Thoracic aorta (tissue), 2 donors: ENCODE measurements around the gene SLC6A9. TPM values are rescaled to one million over a fixed set of nuclear protein-coding genes. Genes with fewer than 3 reads are reported as not detected.

Source experiments
- ATAC-seq: fragments of 150-250 bp; one replicate; pipeline ENCODE4 v1.8.0; 2017; ENCODE audit warnings: low read depth; ENCODE audit not compliant: insufficient number of reproducible peaks, low FRiP score
- DNase-seq: peaks from one replicate; pipeline ENCODE4 v3.0.0-alpha.2; 2020; ENCODE audit warnings: low spot score
- H3K27ac ChIP-seq, 2 donors: fragments of 200-600 bp; sonication (generic); 1 replicate in 1 of 2; 2 replicates in 1 of 2; pipeline ENCODE4 v1.5.1; 2016; ENCODE audit warnings: mild to moderate bottlenecking in 2 of 2, moderate library complexity in 2 of 2
- H3K27me3 ChIP-seq: fragments of 200-600 bp; sonication (generic); replicated peaks from 2 replicates; pipeline ENCODE4 v1.6.0; 2016; ENCODE audit warnings: mild to moderate bottlenecking; ENCODE audit not compliant: insufficient read depth
- H3K36me3 ChIP-seq: fragments of 200-600 bp; sonication (generic); one replicate; pipeline ENCODE4 v1.5.1; 2016
- H3K4me1 ChIP-seq, 2 donors: fragments of 200-600 bp; sonication (generic); 1 replicate in 1 of 2; 2 replicates in 1 of 2; pipeline versions ENCODE4 v1.5.1 to v1.6.0; 2016; ENCODE audit warnings: low read depth in 2 of 2, mild to moderate bottlenecking in 1 of 2; ENCODE audit not compliant: control insufficient read depth in 1 of 2
- H3K4me3 ChIP-seq: fragments of 200-600 bp; sonication (generic); 2 replicates; pipeline ENCODE4 v1.5.1; 2016; ENCODE audit warnings: mild to moderate bottlenecking
- H3K9me3 ChIP-seq: fragments of 200-600 bp; sonication (generic); 2 replicates; pipeline ENCODE4 v1.5.1; 2016
- total RNA-seq, 2 donors: library from RNA; depleted of rRNA; stranded (reverse); fragments of >200 nt; gene quantifications; one replicate each; pipeline versions ENCODE4 v1.1.0 to v1.2.3, GENCODE V29; 2016
- TF ChIP-seq, protein P1 (sequence below): fragments of 200-600 bp; sonication (generic); IDR thresholded peaks from one replicate; pipeline ENCODE4 v1.5.1; 2019; ENCODE audit warnings: antibody characterized with exemption

Gene SLC6A9
- total RNA-seq, 2 donors from 2014 or later: 15.0 to 26.8 TPM

DNA sequence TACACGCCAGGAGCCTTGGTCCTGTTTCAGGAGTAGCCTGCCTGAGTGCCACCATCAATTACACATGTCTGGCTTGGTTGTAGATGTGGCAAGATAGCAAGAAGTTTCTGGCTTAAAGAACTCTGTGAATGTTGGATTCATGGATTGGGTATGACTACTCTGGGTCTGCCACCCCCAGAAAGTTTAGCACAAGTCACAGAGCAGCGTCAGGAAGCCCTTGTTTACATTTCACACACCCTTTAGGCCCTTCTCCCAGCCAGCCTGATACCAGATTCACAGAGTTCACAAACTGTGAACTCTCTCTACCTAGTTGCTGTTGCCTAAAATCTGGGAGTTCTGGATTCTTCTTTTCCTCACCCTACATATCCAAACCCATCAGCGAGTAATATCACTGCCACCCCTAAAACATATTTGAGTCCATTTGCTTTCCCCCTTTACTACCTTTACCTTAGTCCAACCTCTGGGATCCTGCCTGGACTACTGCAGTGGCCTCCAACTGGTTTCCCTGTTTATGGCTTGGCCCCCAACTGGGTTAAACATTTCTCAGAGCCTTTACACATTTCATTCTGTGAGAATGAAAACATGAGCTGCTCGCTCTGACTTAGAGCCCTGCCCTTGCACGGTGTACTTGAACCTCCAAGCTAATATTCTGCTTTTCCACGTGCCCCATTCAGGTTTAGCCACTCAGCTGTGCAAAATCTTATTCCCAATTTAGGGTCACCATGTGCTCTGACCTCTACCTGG is 43.9 kb downstream of the SLC6A9 start:
- H3K36me3 ChIP-seq: no peaks in the 10 kb centered on the region
- no peaks in the 10 kb centered on the region for H3K27me3 ChIP-seq
- peaks cover 8 to 15% of the 10 kb centered on the region in 2 donors for H3K4me1 ChIP-seq
- no peak overlapping the region for H3K27ac ChIP-seq
- DNase-seq (no peak), ATAC-seq (no peak)
- H3K9me3 ChIP-seq: no peaks in the 10 kb centered on the region
- H3K4me3 ChIP-seq: no peak overlapping the region
- TF ChIP-seq, protein P1, sequence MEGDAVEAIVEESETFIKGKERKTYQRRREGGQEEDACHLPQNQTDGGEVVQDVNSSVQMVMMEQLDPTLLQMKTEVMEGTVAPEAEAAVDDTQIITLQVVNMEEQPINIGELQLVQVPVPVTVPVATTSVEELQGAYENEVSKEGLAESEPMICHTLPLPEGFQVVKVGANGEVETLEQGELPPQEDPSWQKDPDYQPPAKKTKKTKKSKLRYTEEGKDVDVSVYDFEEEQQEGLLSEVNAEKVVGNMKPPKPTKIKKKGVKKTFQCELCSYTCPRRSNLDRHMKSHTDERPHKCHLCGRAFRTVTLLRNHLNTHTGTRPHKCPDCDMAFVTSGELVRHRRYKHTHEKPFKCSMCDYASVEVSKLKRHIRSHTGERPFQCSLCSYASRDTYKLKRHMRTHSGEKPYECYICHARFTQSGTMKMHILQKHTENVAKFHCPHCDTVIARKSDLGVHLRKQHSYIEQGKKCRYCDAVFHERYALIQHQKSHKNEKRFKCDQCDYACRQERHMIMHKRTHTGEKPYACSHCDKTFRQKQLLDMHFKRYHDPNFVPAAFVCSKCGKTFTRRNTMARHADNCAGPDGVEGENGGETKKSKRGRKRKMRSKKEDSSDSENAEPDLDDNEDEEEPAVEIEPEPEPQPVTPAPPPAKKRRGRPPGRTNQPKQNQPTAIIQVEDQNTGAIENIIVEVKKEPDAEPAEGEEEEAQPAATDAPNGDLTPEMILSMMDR: no peak

DNA sequence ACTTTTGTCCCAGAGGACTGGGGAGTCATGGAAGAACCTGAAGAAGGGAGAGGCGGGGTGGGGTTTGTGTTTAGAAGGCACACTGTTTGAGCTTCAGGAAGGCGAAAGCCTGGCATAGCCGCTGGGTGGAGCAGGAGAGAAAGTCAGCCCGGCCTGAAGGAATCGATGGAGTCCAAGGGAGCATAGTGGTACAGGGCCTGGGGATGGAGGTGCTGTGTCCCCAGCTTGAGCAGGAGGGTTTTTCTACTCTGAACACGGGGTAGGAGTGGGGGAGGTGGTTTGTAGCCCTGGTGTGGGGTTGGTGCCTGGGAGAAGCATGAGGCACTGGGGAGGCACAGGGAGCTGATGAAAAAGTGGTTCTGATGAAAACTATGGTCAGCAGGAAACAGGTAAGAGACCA is 44.5 kb downstream of the SLC6A9 start:
- no peaks in the 10 kb centered on the region for H3K27me3 ChIP-seq
- no peak overlapping the region for H3K4me3 ChIP-seq
- H3K27ac ChIP-seq: no peak overlapping the region
- no peak for DNase-seq
- H3K4me1 ChIP-seq: peaks cover 5 to 9% of the 10 kb centered on the region in 2 donors
- TF ChIP-seq, protein P1: no peak
- no peak for ATAC-seq
- H3K9me3 ChIP-seq: no peaks in the 10 kb centered on the region
- H3K36me3 ChIP-seq: no peaks in the 10 kb centered on the region

DNA sequence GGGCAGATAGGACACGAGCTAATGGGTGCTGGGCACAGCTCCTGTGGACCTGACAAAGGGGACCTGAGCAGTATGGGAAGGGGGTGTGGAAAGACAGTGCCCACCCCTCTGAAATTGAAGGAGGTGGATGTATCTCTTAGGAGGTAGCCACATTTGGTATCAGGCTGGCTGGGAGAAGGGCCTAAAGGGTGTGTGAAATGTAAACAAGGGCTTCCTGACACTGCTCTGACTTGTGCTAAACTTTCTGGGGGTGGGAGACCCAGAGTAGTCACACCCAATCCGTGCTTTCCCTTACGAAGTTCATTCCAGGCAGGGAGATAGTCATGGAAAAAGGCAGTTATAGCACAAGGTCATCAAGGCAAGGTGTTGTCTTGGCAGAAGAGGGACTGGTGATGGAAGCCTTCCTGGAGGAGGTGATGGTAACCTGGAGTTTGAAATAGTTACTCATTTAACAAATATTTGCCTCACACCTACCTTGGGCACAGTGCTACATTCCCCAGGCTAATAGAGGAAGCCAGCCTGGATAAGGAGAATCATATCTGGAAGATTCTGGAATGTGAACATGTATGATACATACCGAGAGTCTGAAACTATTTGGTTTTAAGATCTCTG is 45.2 kb downstream of the SLC6A9 start:
- Histone ChIP-seq H3K36me3 (no peaks in the 10 kb centered on the region), H3K4me1 (peaks cover 5 to 8% of the 10 kb centered on the region in 2 donors), H3K4me3 (no peak overlapping the region), H3K27ac (no peak overlapping the region), H3K9me3 (no peaks in the 10 kb centered on the region), H3K27me3 (no peaks in the 10 kb centered on the region)
- TF ChIP-seq, protein P1: no peak
- ATAC-seq (no peak), DNase-seq (no peak)

DNA sequence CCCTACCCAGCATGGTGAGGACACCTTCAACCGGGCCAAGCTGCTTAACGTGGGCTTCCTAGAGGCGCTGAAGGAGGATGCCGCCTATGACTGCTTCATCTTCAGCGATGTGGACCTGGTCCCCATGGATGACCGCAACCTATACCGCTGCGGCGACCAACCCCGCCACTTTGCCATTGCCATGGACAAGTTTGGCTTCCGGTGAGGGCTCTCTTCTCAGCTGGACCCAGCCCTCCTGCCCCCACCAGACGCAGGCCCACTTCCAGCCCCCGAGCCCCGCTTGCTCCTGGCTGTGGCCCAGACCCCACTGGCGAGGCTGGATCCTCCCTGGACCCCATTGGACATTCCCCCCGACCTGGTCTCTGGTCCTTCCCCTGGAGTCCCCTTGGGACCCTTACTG is 46.4 kb downstream of the SLC6A9 start:
- Histone ChIP-seq H3K36me3 (no peaks in the 10 kb centered on the region), H3K9me3 (no peaks in the 10 kb centered on the region), H3K4me1 (peaks cover 3 to 8% of the 10 kb centered on the region in 2 donors), H3K4me3 (no peak overlapping the region), H3K27ac (no peak overlapping the region), H3K27me3 (no peaks in the 10 kb centered on the region)
- ATAC-seq: no peak
- TF ChIP-seq, protein P1: no peak
- DNase-seq: no peak

DNA sequence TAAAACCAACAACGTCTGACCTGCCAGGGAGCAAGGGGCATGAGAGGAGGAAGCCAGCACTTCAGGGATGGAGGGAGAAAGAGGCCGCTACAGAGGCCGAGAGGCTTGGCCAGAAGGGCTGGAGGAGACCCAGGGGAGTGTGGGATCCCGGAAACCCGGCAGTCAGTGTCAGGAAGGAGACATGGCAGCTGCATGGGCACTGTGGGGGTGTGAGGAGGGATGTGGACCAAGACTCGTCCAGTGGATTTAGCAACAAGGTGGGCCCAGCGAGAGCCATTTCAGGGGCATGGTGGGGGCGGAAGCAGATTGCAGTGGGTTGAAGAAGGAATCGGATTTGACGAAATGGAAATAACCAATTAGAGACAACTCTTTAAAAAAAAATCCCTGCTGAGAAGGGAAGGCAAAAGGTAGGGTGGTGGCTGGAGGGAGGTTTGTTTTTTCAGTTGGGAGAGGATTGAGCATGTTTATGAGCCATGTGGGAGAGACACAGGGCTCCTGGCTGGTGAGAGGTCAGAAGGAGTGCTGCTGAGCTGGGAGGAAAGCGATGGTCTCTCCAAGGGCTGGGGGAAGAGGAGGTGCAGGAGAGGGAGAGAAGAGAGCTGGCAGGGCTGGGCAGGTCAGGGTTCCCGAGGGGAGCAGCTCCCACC is 47.9 kb downstream of the SLC6A9 start:
- DNase-seq: no peak

More for the DNA sequence above, 47.9 kb downstream of the SLC6A9 start:
- H3K36me3 ChIP-seq: no peaks in the 10 kb centered on the region
- peaks cover 9 to 16% of the 10 kb centered on the region in 2 donors for H3K4me1 ChIP-seq
- TF ChIP-seq, protein P1: no peak
- no peak overlapping the region for H3K27ac ChIP-seq
- ATAC-seq: no peak
- no peak overlapping the region for H3K4me3 ChIP-seq
- H3K9me3 ChIP-seq: no peaks in the 10 kb centered on the region
- H3K27me3 ChIP-seq: no peaks in the 10 kb centered on the region
